ENCODE data around the gene HOXB4.

The HOXB4 gene

DNA sequence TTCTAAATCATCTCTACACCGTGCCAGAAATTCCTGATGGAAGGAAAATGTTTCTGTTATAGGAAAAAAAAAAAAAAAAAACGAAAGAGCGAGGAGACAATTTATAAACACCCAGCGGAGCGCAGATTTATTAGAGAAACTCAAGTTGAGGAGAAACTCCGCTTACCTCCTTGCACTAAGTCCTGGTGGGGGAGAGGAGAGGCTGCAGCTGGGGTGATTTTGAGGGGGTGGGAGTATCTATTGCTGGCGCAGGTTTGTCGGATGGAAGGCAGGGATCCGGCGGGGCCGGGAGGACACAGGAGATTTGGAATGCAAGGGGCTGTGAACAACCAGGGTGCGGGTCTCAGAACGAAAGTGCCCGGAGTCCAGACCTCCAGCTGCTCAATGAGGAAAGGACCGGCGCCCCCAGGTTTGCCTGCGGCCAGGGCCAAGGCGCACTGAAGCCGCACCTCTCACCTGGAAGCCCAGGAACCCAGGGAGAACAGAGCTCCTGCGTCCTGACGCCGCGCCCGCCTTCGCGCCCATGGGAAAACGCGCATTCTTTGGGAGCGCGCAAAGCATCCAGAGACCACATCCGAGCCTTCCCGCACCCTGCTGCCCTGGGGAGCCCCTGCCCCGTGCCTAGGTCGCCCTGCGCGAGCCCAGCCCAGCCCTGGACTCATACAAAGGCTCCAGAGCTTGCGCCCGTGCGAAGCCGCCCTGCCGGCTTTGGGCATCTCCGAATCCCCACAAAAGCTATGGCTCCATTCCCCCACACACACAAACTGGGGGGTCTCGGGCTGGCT is 39.5 kb upstream of the HOXB4 start:
- TF ChIP-seq, protein P1, sequence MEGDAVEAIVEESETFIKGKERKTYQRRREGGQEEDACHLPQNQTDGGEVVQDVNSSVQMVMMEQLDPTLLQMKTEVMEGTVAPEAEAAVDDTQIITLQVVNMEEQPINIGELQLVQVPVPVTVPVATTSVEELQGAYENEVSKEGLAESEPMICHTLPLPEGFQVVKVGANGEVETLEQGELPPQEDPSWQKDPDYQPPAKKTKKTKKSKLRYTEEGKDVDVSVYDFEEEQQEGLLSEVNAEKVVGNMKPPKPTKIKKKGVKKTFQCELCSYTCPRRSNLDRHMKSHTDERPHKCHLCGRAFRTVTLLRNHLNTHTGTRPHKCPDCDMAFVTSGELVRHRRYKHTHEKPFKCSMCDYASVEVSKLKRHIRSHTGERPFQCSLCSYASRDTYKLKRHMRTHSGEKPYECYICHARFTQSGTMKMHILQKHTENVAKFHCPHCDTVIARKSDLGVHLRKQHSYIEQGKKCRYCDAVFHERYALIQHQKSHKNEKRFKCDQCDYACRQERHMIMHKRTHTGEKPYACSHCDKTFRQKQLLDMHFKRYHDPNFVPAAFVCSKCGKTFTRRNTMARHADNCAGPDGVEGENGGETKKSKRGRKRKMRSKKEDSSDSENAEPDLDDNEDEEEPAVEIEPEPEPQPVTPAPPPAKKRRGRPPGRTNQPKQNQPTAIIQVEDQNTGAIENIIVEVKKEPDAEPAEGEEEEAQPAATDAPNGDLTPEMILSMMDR (conservative IDR thresholded peaks at IDR 0.05; ENCODE audit: low read length): no peak
- no peak for DNase-seq (ENCODE audit: low read depth)
- H3K4me3 ChIP-seq (ENCODE audit: low read length): no peak overlapping the region

DNA sequence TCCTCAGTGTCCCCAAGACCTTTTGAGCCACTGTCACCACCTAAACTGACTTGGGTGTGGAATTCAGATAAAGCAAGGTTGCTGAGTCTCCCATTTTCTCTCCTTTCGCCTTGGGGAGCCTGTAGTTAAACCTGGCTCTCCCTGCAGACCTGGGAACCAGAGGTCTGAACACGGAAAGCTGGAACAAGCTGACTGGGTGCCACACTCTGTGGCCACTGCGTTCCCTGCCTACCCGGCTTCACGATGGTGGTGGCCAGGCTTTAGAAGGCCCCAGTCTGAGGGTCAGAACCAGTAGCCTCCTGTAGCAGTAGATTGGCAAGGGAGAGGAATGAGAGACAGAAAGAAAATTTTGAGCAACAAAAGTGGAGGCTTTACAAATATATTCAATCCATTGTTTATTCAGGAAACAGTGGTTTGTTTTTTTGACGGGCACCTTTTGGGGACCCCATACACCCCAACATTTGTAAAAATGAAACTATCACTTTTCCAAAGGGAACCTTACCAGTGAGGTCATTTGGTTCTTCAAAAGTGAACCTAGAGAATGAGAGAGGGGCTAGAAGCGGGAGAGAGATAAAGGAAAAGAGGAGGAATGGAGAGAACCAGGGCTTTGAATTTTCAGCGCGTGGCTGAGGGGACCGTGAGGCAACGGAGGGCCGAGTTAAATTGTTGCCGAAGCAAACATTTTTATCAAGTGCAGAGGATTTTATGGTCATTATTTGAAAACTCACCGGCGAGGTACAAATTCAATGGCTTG is 38.7 kb upstream of the HOXB4 start:
- H3K4me3 ChIP-seq (ENCODE audit: low read length): no peak overlapping the region
- no peak for DNase-seq (ENCODE audit: low read depth)
- TF ChIP-seq, protein P1 (conservative IDR thresholded peaks at IDR 0.05; ENCODE audit: low read length): no peak

DNA sequence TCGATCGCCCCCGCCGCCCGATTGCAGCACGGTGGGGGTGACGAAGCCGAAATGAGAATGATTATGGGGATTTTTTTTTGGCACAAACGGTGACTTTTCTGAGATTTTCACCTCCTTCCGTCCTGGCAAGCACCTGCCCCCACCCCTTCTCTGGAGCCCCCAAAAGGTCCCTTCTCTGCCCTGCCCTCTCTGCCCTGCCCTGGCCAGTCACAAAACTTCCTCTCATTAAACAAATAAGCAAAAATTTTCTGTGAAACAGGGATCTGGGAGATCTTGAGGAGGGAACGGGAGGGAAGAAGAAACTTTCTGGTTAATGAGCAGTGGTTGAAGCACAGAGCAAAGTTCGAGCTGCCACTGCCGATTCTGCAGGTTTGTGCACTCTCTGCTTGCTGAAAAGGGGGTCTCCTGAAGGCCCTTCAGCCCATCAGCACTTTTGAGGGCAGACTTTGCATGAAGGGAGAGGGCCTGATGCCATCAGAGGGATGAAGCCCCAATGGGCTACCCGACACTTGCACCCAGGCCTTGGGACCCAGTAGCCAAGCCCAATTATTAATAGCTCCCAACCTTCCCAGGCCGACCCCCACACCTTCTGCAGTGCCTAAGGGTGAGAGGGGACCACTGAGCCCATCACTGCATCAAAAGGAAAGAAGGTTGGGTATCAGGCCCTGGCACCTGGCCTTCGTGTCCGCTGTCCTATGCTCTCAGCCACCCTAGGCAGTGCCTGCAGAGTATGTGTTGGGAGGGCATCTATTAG is 38.0 kb upstream of the HOXB4 start:
- no peak for DNase-seq (ENCODE audit: low read depth)
- TF ChIP-seq, protein P1 (conservative IDR thresholded peaks at IDR 0.05; ENCODE audit: low read length): no peak
- H3K4me3 ChIP-seq (ENCODE audit: low read length): no peak overlapping the region

DNA sequence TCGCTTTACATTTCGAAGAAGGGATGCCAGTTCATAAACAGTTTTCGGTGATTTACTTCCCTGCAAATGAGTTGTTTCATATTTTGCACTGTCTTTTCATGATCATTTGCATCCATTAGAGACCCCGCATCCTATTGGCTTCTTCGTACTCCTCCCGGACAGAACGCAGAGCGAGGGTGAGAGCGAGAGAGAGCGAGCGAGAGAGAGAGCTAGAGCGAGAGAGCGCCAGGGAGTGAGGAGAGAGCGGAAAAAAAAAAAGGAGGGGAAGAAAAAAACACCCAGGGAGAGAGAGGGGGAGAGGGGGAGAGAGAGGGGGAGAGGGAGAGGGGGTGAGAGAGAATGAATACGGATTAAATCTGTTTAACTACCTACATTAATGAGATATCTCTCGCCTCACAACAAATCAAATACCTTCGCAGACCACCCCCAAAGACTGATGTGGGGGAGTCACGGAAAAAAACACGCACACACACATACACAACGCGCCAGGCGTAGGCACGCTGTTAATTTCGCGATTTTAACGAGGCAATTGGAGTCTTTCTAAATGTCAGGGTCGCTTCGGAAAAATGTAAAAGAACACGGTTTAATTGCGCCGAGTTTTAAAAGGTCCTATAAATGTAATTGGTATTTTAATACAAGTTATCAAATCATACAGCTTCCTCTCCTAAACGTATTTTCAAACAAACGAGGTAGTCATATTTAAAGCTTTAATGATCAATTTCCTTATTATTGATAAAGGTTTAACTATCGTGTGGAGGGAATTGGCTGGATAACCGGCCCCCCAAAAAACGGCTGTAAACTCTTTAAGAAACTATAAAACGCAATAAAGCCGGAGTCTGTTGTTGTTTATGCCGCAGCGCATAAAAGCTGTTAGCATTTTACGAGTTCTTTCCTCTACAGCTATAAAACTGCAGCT is 37.2 kb upstream of the HOXB4 start, which contains the start of gene HOXB8:
Gene HOXB8, minus strand, starts transcription at position 246 of the 916 bp plus-strand sequence. CDS start 588 bp downstream, outside the sequence.
- peak within 1 kb of the TSS; percentile 67 for H3K4me3 ChIP-seq (ENCODE audit: low read length)
- TF ChIP-seq, protein P1 (conservative IDR thresholded peaks at IDR 0.05; ENCODE audit: low read length): no peak
- DNase-seq (ENCODE audit: low read depth): peak; percentile 32

DNA sequence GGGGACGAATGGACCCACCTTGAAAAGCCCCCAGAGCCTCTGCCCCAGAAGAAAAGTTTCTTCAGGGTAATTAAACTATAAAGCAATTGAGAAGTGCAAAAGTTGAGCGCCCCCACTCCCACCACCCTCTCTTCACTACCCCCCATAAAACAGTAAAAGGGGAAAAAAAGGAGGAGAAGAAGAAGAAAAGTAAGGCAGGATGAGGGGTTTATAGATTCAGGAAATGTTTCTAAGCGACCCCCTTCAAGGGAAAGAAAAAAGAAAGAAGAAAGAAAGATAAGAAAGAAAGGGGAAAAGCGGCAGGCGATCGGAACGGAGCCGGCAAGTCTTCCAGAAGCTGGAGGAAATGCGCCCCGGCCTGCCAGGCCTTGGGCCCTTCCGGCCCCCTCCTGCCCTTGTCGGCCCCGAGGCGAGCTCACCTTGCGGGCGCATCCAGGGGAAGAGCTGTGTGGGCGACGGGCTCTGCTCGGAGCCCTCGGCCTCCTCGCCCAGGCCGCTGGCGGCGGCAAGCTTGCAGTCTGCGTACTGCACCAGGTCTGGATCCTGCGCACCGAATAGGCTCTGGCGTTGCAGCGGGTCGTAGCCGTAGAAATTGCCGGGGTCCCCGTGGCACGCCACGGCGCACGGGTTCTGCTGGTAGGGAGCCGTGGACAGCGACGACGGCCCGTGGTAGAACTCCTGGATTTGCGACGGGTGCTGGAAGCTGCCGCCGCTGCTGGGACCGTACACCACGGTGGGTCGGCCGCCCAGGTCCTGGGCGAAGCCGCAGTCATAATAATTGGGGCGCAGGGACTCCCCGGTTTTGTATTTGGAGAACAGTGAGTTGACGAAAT is 35.9 kb upstream of the HOXB4 start:
- peak overlapping the region; percentile 67 for H3K4me3 ChIP-seq (ENCODE audit: low read length)
- no peak for DNase-seq (ENCODE audit: low read depth)

More for the DNA sequence above, 35.9 kb upstream of the HOXB4 start:
- TF ChIP-seq, protein P1 (conservative IDR thresholded peaks at IDR 0.05; ENCODE audit: low read length): no peak
